ENCODE results near the gene CWF19L2.

CWF19L2 gene

DNA sequence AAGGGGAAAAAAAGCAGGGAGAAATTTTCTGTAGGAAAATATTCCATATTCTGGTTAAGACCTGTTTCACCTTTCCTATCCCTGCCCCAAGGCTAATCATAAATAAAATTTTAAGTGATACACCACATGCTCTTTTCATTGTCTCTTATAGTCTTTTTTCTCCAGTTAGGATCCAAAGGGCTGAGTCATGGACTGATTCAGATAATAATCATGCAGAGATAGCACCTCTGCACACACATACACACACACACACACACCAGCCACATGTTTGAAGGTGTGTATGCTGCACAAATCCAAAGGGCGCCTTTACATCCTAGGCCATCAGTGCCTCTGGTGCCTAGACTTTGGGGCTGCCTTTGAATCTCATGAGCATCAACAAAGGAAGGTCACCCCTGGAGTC, 35.5 kb upstream of the CWF19L2 start:
- no peak overlapping the region for H3K4me3 ChIP-seq (ENCODE audit: low read depth, low read length)
- TF ChIP-seq, protein P1, sequence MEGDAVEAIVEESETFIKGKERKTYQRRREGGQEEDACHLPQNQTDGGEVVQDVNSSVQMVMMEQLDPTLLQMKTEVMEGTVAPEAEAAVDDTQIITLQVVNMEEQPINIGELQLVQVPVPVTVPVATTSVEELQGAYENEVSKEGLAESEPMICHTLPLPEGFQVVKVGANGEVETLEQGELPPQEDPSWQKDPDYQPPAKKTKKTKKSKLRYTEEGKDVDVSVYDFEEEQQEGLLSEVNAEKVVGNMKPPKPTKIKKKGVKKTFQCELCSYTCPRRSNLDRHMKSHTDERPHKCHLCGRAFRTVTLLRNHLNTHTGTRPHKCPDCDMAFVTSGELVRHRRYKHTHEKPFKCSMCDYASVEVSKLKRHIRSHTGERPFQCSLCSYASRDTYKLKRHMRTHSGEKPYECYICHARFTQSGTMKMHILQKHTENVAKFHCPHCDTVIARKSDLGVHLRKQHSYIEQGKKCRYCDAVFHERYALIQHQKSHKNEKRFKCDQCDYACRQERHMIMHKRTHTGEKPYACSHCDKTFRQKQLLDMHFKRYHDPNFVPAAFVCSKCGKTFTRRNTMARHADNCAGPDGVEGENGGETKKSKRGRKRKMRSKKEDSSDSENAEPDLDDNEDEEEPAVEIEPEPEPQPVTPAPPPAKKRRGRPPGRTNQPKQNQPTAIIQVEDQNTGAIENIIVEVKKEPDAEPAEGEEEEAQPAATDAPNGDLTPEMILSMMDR (IDR thresholded peaks at IDR 0.05; ENCODE audit: control insufficient read depth, extremely low read depth, insufficient read depth) = no peak
- DNase-seq (ENCODE audit: low read depth) = no peak

DNA sequence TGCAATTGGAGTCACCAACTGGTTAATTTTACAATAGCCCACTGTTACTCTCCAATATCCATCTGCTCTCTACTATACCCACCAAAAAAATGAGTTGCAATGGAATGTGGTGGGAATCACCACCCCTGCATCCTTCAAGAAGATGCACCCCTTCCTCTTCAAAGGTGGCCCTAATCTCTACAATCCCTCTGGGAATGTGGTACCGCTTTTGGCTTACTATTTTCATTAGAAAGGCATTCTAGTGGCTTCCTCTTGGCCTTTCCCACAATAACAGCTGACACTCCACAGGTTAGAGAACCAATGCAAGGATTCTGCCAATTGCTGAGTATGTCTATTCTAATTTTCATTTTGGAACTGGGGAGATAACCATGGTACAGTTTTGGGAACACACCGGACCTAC, 33.2 kb upstream of the CWF19L2 start:
- TF ChIP-seq, protein P1 (IDR thresholded peaks at IDR 0.05; ENCODE audit: control insufficient read depth, extremely low read depth, insufficient read depth) = no peak
- no peak overlapping the region for H3K4me3 ChIP-seq (ENCODE audit: low read depth, low read length)
- no peak for DNase-seq (ENCODE audit: low read depth)

DNA sequence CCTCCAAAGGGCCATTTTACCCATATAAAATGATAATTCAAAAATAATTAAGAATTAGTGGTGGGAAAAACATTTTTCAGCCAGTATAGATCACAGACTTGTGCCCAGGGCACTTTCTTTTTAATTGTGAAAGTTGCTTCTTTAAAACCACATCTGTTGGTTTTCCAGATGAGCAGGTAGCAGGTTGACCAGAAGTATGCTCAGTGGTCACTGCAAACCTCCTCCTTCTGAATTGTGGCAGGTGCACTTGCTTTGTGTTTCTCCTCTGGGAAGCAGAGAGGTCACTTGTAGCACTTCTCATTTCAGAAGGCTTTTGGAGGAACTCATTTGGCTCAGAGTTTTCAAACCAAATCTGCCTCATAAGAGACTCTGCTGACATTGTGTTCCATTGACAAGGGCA, 24.6 kb upstream of the CWF19L2 start:
- TF ChIP-seq, protein P1 (IDR thresholded peaks at IDR 0.05; ENCODE audit: control insufficient read depth, extremely low read depth, insufficient read depth) = no peak
- DNase-seq (ENCODE audit: low read depth) = no peak
- no peak overlapping the region for H3K4me3 ChIP-seq (ENCODE audit: low read depth, low read length)

DNA sequence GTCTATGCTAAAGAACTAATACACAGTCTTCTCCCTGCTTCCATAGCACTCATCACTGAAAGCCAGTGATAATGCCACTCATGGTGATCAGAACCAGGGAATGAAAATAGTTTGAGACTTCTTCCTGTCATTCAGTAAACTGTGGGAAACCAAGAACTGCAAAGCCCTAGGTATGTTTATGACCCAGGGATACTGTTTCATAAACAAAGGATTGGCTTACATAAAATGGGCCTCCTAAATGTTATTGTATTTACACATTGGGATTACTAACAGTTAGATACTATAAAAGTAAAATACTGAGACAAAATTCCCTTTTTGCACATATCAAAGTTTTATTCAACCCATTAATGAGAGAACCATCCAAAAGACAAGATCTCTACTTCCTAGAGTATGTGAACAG, 21.3 kb upstream of the CWF19L2 start:
- no peak overlapping the region for H3K4me3 ChIP-seq (ENCODE audit: low read depth, low read length)
- TF ChIP-seq, protein P1 (IDR thresholded peaks at IDR 0.05; ENCODE audit: control insufficient read depth, extremely low read depth, insufficient read depth) = no peak
- DNase-seq (ENCODE audit: low read depth) = no peak

DNA sequence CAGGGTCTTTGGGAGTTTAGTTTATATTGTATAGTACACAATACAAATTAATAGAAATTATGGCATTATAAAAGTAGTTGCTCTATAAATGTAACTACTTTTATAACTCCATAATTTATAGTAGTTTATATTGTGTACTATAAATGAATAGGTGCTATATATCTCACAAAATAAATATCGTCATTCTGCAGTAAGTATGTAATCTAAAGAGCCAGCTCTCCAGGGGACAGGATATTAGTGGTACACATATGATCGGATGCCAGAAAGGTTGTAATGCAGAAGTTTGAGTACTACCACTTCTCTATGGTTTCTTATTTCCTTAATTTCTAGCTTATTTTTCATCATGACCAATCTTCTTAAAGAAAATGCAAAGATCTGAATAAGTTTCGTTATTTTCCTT, 20.2 kb upstream of the CWF19L2 start:
- TF ChIP-seq, protein P1 (IDR thresholded peaks at IDR 0.05; ENCODE audit: control insufficient read depth, extremely low read depth, insufficient read depth) = no peak
- DNase-seq (ENCODE audit: low read depth) = no peak
- no peak overlapping the region for H3K4me3 ChIP-seq (ENCODE audit: low read depth, low read length)

DNA sequence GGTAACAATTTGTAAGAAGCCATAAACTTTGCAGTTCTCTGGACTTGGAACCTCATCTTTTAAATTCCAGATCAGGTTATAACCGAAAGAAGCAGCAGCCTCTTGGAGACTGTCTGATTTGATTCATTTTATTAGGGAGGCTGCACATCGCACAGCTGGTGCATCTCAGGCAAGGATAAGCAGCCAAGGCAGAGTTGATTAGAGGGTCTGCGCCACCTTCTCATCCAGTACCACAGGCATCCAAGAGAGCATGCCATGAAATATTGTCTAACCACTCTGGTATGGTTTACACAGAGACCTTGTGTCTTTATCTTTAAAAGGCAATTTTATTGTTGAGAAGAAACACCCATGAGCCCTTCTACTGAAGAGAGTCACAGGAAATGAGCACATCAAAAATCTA, 16.2 kb upstream of the CWF19L2 start:
- H3K4me3 ChIP-seq (ENCODE audit: low read depth, low read length) = no peak overlapping the region
- TF ChIP-seq, protein P1 (IDR thresholded peaks at IDR 0.05; ENCODE audit: control insufficient read depth, extremely low read depth, insufficient read depth) = no peak
- DNase-seq (ENCODE audit: low read depth) = no peak

DNA sequence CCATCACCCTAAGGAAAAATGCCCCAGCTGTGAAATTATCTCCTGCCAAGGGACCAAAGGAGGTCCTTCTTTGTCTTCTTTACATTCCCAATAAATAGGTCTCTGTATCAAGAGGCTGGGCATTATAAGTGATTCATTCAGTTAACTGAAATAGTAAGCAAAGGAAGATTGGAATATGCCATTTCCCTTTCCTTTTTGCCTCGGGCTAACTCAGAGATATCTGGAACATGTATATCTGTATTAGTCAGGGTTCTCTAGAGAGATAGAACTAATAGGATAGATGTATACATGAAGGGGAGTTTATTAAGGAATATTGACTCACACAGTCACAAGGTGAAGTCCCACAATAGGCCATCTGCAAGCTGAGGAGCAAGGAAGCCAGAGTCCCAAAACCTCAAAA, 15.3 kb upstream of the CWF19L2 start:
- TF ChIP-seq, protein P1 (IDR thresholded peaks at IDR 0.05; ENCODE audit: control insufficient read depth, extremely low read depth, insufficient read depth) = no peak
- H3K4me3 ChIP-seq (ENCODE audit: low read depth, low read length) = no peak overlapping the region
- DNase-seq (ENCODE audit: low read depth) = no peak

Measured in LNCaP clone FGC (cell line).